Mesenchymal stem cell (in vitro differentiated cells and primary cell): Measurements from ENCODE around the gene CDC42SE1.
A peak's percentile ranks its signal among the peaks of the same experiment; 100 is the strongest.

Experiments used
- DNase-seq: peaks from one replicate; pipeline ENCODE4 v3.0.0-alpha.2; 2013
- H2AFZ ChIP-seq: one replicate; pipeline ENCODE4 v1.6.1; 2013; ENCODE audit warnings: low read depth, mild to moderate bottlenecking, control low read depth, inconsistent platforms, low read length, moderate library complexity
- H2AK5ac ChIP-seq: 2 replicates; pipeline ENCODE4 v1.6.1; 2013; ENCODE audit warnings: low read length, moderate library complexity, mild to moderate bottlenecking, inconsistent platforms; ENCODE audit not compliant: severe bottlenecking
- H2BK120ac ChIP-seq: one replicate; pipeline ENCODE4 v1.6.1; 2013; ENCODE audit warnings: low read depth, mild to moderate bottlenecking, inconsistent platforms, low read length, moderate library complexity
- H2BK12ac ChIP-seq, 2 experiments: one replicate each; pipeline ENCODE4 v1.6.1; 2013; ENCODE audit warnings: inconsistent platforms in 2 of 2, low read length in 2 of 2, mild to moderate bottlenecking in 2 of 2, moderate library complexity in 2 of 2, control low read depth in 1 of 2
- H2BK15ac ChIP-seq: one replicate; pipeline ENCODE4 v1.6.1; 2013; ENCODE audit warnings: mild to moderate bottlenecking, low read depth, inconsistent platforms; ENCODE audit not compliant: poor library complexity, severe bottlenecking
- H2BK5ac ChIP-seq: 2 replicates; pipeline ENCODE4 v1.6.1; 2013; ENCODE audit warnings: low read depth, mild to moderate bottlenecking, low read length, control low read depth, inconsistent platforms; ENCODE audit not compliant: poor library complexity, severe bottlenecking
- H3K14ac ChIP-seq, 2 experiments: one replicate each; pipeline ENCODE4 v1.6.1; 2013; ENCODE audit warnings: inconsistent platforms in 2 of 2, low read length in 2 of 2, control low read depth in 1 of 2, mild to moderate bottlenecking in 1 of 2, moderate library complexity in 1 of 2
- H3K18ac ChIP-seq, 2 experiments: one replicate each; pipeline ENCODE4 v1.6.1; 2013; ENCODE audit warnings: inconsistent platforms in 2 of 2, low read length in 2 of 2, control low read depth in 1 of 2, low read depth in 1 of 2, mild to moderate bottlenecking in 1 of 2
- H3K23ac ChIP-seq, 2 experiments: one replicate each; pipeline ENCODE4 v1.6.1; 2013; ENCODE audit warnings: inconsistent platforms in 2 of 2, low read length in 2 of 2, mild to moderate bottlenecking in 2 of 2, moderate library complexity in 2 of 2, control low read depth in 1 of 2
- H3K27ac ChIP-seq: 2 replicates; pipeline ENCODE4 v1.5.1; 2013; ENCODE audit warnings: mild to moderate bottlenecking, moderate library complexity, low read length, control low read depth, inconsistent platforms; ENCODE audit not compliant: poor library complexity, severe bottlenecking
- H3K27me3 ChIP-seq, 2 experiments: 2 replicates each; pipeline versions ENCODE4 v1.6.1 to v1.7.0; 2013; ENCODE audit warnings: low read length in 2 of 2, mild to moderate bottlenecking in 2 of 2, moderate library complexity in 2 of 2, control low read depth in 1 of 2, inconsistent platforms in 1 of 2; ENCODE audit not compliant: control insufficient read depth in 1 of 2, insufficient read depth in 1 of 2
- H3K36me3 ChIP-seq, 2 experiments: 2 replicates each; pipeline versions ENCODE4 v1.6.1 to v1.7.0; 2013; ENCODE audit warnings: low read length in 2 of 2, control low read depth in 1 of 2, inconsistent platforms in 1 of 2, low read depth in 1 of 2, mild to moderate bottlenecking in 1 of 2; ENCODE audit not compliant: insufficient read depth in 2 of 2, control insufficient read depth in 1 of 2
- H3K4ac ChIP-seq, 2 experiments: one replicate each; pipeline ENCODE4 v1.6.1; 2013; ENCODE audit warnings: inconsistent platforms in 2 of 2, low read length in 2 of 2, mild to moderate bottlenecking in 2 of 2, moderate library complexity in 2 of 2, control low read depth in 1 of 2, low read depth in 1 of 2
- H3K4me1 ChIP-seq: 2 replicates; pipeline ENCODE4 v1.6.1; 2013; ENCODE audit warnings: low read depth, low read length, control low read depth; ENCODE audit not compliant: control insufficient read depth, insufficient read depth
- H3K4me2 ChIP-seq: 2 replicates; pipeline ENCODE4 v1.6.1; 2013; ENCODE audit warnings: low read length, mild to moderate bottlenecking, inconsistent platforms; ENCODE audit not compliant: poor library complexity, severe bottlenecking
- H3K4me3 ChIP-seq, 2 experiments: 2 replicates each; pipeline versions ENCODE4 v1.5.1 to v1.7.0; 2013; ENCODE audit warnings: low read length in 2 of 2, mild to moderate bottlenecking in 2 of 2, control low read depth in 1 of 2, low read depth in 1 of 2; ENCODE audit not compliant: insufficient read depth in 1 of 2
- H3K79me1 ChIP-seq: replicated peaks from 2 replicates; pipeline ENCODE4 v1.6.1; 2013; ENCODE audit warnings: mild to moderate bottlenecking, control low read depth, low read length, inconsistent platforms; ENCODE audit not compliant: poor library complexity, severe bottlenecking
- H3K9ac ChIP-seq: 2 replicates; pipeline ENCODE4 v1.7.0; 2013; ENCODE audit warnings: mild to moderate bottlenecking, low read length, moderate library complexity
- H3K9me3 ChIP-seq: 2 replicates; pipeline ENCODE4 v1.7.0; 2013; ENCODE audit warnings: mild to moderate bottlenecking, low read length; ENCODE audit not compliant: control insufficient read depth
- H4K8ac ChIP-seq: one replicate; pipeline ENCODE4 v1.6.1; 2013; ENCODE audit warnings: inconsistent platforms, mild to moderate bottlenecking, low read length, moderate library complexity
- H4K91ac ChIP-seq: one replicate; pipeline ENCODE4 v1.6.1; 2013; ENCODE audit warnings: mild to moderate bottlenecking, low read length, inconsistent platforms
- WGBS: methylation state at CpG from one replicate; pipeline ENCODE4 v1.1.7; 2013; ENCODE audit warnings: mixed read lengths; 5-methylcytosine and 5-hydroxymethylcytosine counted together

CDC42SE1 gene

GRCh38 chr1:151011154-151011850 lies 48.1 kb downstream of the CDC42SE1 start:
- Histone ChIP-seq H3K79me1 (peaks cover 20% of the 10 kb centered on the region), H3K4me3 (no peak overlapping the region), H2BK120ac (no peak overlapping the region), H2AFZ (no peak overlapping the region), H3K9ac (peak overlapping the region; percentile 38), H3K23ac (no peak overlapping the region), H2BK12ac (no peak overlapping the region), H2BK15ac (no peak overlapping the region), H2AK5ac (no peak overlapping the region), H3K36me3 (no peaks in the 10 kb centered on the region), H3K14ac (no peak overlapping the region), H3K18ac (no peak overlapping the region), H3K27ac (no peak overlapping the region), H3K4ac (no peak overlapping the region), H3K4me1 (peaks cover 12% of the 10 kb centered on the region), H4K91ac (no peak overlapping the region), H3K27me3 (no peaks in the 10 kb centered on the region), H3K4me2 (no peak overlapping the region), H3K9me3 (no peaks in the 10 kb centered on the region), H2BK5ac (no peak overlapping the region), H4K8ac (no peak overlapping the region)
- over 99% methylated on average over 3 of the region's 4 CpGs for WGBS
- no peak for DNase-seq

GRCh38 chr1:151010346-151010726 lies 49.1 kb downstream of the CDC42SE1 start:
- Histone ChIP-seq H3K23ac (no peak overlapping the region), H3K4me3 (no peak overlapping the region), H2AFZ (no peak overlapping the region), H4K91ac (no peak overlapping the region), H4K8ac (no peak overlapping the region), H2BK120ac (no peak overlapping the region), H2BK12ac (no peak overlapping the region), H3K79me1 (peaks cover 17% of the 10 kb centered on the region), H3K4ac (no peak overlapping the region), H2AK5ac (no peak overlapping the region), H3K4me1 (peaks cover 15% of the 10 kb centered on the region), H3K9ac (no peak overlapping the region), H3K36me3 (no peaks in the 10 kb centered on the region), H3K27me3 (no peaks in the 10 kb centered on the region), H2BK5ac (no peak overlapping the region), H3K18ac (no peak overlapping the region), H2BK15ac (no peak overlapping the region), H3K4me2 (no peak overlapping the region), H3K14ac (no peak overlapping the region), H3K27ac (no peak overlapping the region), H3K9me3 (no peaks in the 10 kb centered on the region)
- DNase-seq, result no peak
- 91% methylated on average over 1 of the region's 3 CpGs for WGBS

DNA sequence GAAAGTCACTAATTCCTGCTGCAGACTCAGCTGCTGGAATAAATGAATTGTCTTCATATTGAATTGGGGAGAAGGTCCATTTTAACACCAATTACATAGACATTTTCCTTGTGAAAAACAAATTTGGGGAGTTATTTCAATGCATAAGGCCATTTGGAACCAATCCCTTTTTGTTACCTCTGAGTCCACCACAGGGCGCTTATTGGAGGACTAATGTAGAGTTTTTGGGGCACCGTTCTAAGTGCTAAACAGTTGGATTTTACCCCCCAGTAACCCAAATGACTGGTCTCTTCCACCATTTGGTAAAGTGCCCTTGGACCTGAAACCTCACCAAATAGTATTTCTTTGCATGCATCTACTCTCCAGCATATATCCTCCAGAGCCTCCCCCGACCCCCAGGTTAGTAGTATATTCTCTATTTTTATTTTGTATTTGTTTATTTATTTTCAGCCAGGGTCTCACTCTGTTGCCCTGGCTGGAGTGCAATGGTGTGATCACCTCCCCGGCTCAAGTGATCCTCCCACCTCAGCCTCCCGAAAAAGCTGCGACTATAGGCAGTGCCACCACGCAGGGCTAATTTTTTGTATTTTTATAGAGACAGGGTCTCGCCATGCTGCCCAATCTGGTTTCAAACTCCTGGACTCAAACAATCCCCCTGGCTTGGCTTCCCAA lies 49.6 kb downstream of the CDC42SE1 start:
- Histone ChIP-seq H3K9ac (peak overlapping the region; percentile 97), H2AFZ (no peak overlapping the region), H3K18ac (no peak overlapping the region), H3K23ac (no peak overlapping the region), H3K4me3 (peak overlapping the region in 1 of 2 experiments; percentile 93), H3K9me3 (no peaks in the 10 kb centered on the region), H3K36me3 (no peaks in the 10 kb centered on the region), H2BK5ac (no peak overlapping the region), H3K79me1 (peaks cover 17% of the 10 kb centered on the region), H2BK15ac (no peak overlapping the region), H2BK120ac (no peak overlapping the region), H3K4me1 (peaks cover 16% of the 10 kb centered on the region), H2BK12ac (no peak overlapping the region), H3K27me3 (no peaks in the 10 kb centered on the region), H2AK5ac (no peak overlapping the region), H3K4me2 (no peak overlapping the region), H3K14ac (no peak overlapping the region), H3K4ac (no peak overlapping the region), H4K8ac (no peak overlapping the region), H3K27ac (peak overlapping the region; percentile 46), H4K91ac (no peak overlapping the region)
- 100% methylated on average over 7 of the region's 8 CpGs for WGBS
- DNase-seq, result no peak

DNA sequence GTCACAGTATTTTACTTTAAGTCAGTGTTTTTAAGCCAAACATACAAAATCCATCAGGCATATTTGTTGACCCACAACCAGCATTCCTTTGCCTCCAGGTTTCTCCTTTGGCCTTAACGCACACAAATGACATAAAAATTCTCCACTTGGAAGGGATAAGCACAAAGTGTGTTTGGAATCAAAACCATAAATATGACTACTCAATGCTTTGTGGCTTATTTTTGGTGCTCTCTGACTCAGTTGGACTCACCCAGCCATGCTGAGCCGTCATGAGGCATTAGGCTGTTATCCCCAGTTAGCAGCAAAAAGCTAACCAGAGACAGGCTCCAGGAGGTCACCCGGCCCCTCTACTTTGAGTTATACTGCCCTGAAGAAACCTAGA lies 50.2 kb downstream of the CDC42SE1 start:
- no peaks in the 10 kb centered on the region for H3K27me3 ChIP-seq
- H2BK5ac ChIP-seq, result no peak overlapping the region
- no peak overlapping the region for H2BK120ac ChIP-seq
- H2BK15ac ChIP-seq, result no peak overlapping the region
- peak overlapping the region; percentile 73 to 93 for H3K4me3 ChIP-seq
- no peaks in the 10 kb centered on the region for H3K36me3 ChIP-seq
- no peak overlapping the region for H2BK12ac ChIP-seq
- peak overlapping the region in 1 of 2 experiments; percentile 18 for H3K4ac ChIP-seq
- H3K9me3 ChIP-seq, result no peaks in the 10 kb centered on the region
- H3K4me2 ChIP-seq, result peak overlapping the region; percentile 73
- H4K8ac ChIP-seq, result no peak overlapping the region
- no peak overlapping the region for H3K23ac ChIP-seq
- no peak for DNase-seq
- no peak overlapping the region for H2AK5ac ChIP-seq
- H3K27ac ChIP-seq, result peak overlapping the region; percentile 46
- H2AFZ ChIP-seq, result no peak overlapping the region
- H3K14ac ChIP-seq, result no peak overlapping the region
- WGBS, result 81% methylated on average over 3 of the region's 3 CpGs
- H3K4me1 ChIP-seq, result peaks cover 19% of the 10 kb centered on the region
- H3K18ac ChIP-seq, result peak overlapping the region in 1 of 2 experiments; percentile 35
- H3K79me1 ChIP-seq, result peaks cover 13% of the 10 kb centered on the region
- peak overlapping the region; percentile 97 for H3K9ac ChIP-seq
- no peak overlapping the region for H4K91ac ChIP-seq
